ENCODE measurements around the gene DLX1. TPM values are rescaled to one million over a fixed set of nuclear protein-coding genes. Genes with fewer than 3 reads are reported as not detected.

Gene DLX1
- total and polyA plus RNA-seq, 2 donors (not counting 1 experiment from before 2014, with no cell fraction given), result 0.09 TPM; not detected in 1

DNA sequence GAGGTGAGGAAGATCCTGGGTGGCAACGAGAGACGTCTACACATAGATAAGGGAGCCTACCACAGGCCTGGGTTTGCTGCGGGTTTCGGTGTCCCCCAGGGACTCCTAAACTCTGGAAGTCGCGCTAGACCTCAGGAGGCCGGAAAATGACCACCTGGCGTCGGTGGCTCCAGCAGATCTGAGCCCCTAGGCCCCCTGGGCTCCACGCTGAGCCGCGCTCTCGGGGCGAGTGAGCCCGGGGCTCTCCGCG, 987 bp upstream of the DLX1 start:
- Histone ChIP-seq H3K4me1 (ENCODE audit: control insufficient read depth, extremely low read depth, insufficient read depth, low read length) (peaks cover 6% of the 10 kb centered on the region), H3K27ac (ENCODE audit: insufficient read depth, low read length) (no peak overlapping the region), H3K9ac (ENCODE audit: insufficient read depth, low read length) (no peak overlapping the region), H3K4me2 (ENCODE audit: extremely low read depth, insufficient read depth, low read length) (peak overlapping the region; percentile 83), H2AFZ (ENCODE audit: low read length) (no peak overlapping the region), H3K27me3 (ENCODE audit: control insufficient read depth, insufficient read depth, low read length) (peaks cover 75% of the 10 kb centered on the region), H3K79me2 (ENCODE audit: control insufficient read depth, insufficient read depth, low read length) (no peaks in the 10 kb centered on the region), H3K4me3 (replicated peaks in 1 of 4; ENCODE audit: control extremely low read depth in 1 of 4, insufficient read depth in 1 of 4, low read depth in 3 of 4, low read length in 4 of 4) (peak overlapping the region in 2 of 4 experiments; percentile 64 to 65), H3K36me3 (ENCODE audit: control insufficient read depth, insufficient read depth, low read length) (no peaks in the 10 kb centered on the region), H3K9me3 (ENCODE audit: control insufficient read depth, insufficient read depth, low read depth, low read length) (no peaks in the 10 kb centered on the region), H4K20me1 (ENCODE audit: control insufficient read depth, extremely low read depth, insufficient read depth, low read length) (no peaks in the 10 kb centered on the region)
- TF ChIP-seq EZH2 (IDR thresholded peaks at IDR 0.05; ENCODE audit: low read length, missing control alignments), result no peak
- TF ChIP-seq, protein P1, sequence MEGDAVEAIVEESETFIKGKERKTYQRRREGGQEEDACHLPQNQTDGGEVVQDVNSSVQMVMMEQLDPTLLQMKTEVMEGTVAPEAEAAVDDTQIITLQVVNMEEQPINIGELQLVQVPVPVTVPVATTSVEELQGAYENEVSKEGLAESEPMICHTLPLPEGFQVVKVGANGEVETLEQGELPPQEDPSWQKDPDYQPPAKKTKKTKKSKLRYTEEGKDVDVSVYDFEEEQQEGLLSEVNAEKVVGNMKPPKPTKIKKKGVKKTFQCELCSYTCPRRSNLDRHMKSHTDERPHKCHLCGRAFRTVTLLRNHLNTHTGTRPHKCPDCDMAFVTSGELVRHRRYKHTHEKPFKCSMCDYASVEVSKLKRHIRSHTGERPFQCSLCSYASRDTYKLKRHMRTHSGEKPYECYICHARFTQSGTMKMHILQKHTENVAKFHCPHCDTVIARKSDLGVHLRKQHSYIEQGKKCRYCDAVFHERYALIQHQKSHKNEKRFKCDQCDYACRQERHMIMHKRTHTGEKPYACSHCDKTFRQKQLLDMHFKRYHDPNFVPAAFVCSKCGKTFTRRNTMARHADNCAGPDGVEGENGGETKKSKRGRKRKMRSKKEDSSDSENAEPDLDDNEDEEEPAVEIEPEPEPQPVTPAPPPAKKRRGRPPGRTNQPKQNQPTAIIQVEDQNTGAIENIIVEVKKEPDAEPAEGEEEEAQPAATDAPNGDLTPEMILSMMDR (conservative IDR thresholded peaks at IDR 0.05 in 1 of 2, IDR thresholded peaks at IDR 0.05 in 1 of 2; ENCODE audit: low read depth in 1 of 2, low read length in 2 of 2), result no peak
- no peak for DNase-seq (ENCODE audit: low read depth in 2 of 2)

DNA sequence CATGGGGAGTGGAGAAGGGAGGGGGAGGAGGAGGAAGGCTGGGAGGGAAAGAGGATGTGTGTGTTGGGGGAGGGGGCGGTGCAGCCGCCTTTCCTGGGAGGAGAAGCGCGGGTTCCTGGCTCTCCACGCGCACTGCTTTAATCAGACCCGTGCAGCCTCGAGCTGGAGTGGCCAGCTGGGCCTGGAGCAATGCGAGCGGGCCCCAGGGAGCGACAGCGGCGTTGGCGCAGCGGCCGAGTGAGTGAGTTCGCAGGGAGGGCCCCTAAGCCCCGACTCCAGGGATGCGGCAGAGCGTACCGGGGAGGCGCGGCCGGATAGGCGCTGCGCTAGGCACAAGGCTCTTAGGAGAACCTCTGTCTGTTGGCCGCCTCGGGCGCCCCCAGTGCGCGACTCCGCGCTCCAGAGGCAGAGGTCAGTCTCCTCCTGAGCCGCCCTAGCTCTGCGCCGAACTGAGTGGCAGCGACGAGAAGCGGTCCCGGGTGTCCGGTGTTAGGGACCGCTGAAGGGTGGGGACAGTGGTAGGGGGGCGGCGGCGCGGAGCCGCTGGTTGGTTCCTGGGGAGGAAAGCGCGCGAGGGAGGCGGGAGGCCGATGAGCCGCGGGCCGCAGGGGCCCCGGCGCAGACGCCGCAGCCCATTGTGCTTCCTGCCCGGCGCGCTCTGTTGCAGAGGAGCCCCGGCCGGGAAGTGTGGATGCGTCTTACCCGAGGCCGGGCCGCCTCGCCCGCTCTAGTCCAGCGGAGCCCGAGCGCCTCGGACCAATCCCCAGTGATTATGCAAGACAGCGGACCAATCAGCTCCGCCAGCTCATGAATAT, 455 bp upstream of the DLX1 start:
- no peaks in the 10 kb centered on the region for H4K20me1 ChIP-seq (ENCODE audit: control insufficient read depth, extremely low read depth, insufficient read depth, low read length)
- peak; percentile 91 to 93 for DNase-seq (ENCODE audit: low read depth in 2 of 2)
- H3K9ac ChIP-seq (ENCODE audit: insufficient read depth, low read length), result peak overlapping the region; percentile 20
- peaks cover 6% of the 10 kb centered on the region for H3K4me1 ChIP-seq (ENCODE audit: control insufficient read depth, extremely low read depth, insufficient read depth, low read length)
- H3K27me3 ChIP-seq (ENCODE audit: control insufficient read depth, insufficient read depth, low read length), result peaks cover 81% of the 10 kb centered on the region
- H2AFZ ChIP-seq (ENCODE audit: low read length), result peak overlapping the region; percentile 55
- H3K36me3 ChIP-seq (ENCODE audit: control insufficient read depth, insufficient read depth, low read length), result no peaks in the 10 kb centered on the region
- H3K27ac ChIP-seq (ENCODE audit: insufficient read depth, low read length), result peak overlapping the region; percentile 8
- TF ChIP-seq, protein P1 (conservative IDR thresholded peaks at IDR 0.05 in 1 of 2, IDR thresholded peaks at IDR 0.05 in 1 of 2; ENCODE audit: low read depth in 1 of 2, low read length in 2 of 2), result no peak
- no peak for TF ChIP-seq EZH2 (IDR thresholded peaks at IDR 0.05; ENCODE audit: low read length, missing control alignments)
- H3K9me3 ChIP-seq (ENCODE audit: control insufficient read depth, insufficient read depth, low read depth, low read length), result no peaks in the 10 kb centered on the region
- peak overlapping the region; percentile 83 for H3K4me2 ChIP-seq (ENCODE audit: extremely low read depth, insufficient read depth, low read length)
- H3K4me3 ChIP-seq (replicated peaks in 1 of 4; ENCODE audit: control extremely low read depth in 1 of 4, insufficient read depth in 1 of 4, low read depth in 3 of 4, low read length in 4 of 4), result peak overlapping the region; percentile 47 to 65 (median 57)
- no peaks in the 10 kb centered on the region for H3K79me2 ChIP-seq (ENCODE audit: control insufficient read depth, insufficient read depth, low read length)

DNA sequence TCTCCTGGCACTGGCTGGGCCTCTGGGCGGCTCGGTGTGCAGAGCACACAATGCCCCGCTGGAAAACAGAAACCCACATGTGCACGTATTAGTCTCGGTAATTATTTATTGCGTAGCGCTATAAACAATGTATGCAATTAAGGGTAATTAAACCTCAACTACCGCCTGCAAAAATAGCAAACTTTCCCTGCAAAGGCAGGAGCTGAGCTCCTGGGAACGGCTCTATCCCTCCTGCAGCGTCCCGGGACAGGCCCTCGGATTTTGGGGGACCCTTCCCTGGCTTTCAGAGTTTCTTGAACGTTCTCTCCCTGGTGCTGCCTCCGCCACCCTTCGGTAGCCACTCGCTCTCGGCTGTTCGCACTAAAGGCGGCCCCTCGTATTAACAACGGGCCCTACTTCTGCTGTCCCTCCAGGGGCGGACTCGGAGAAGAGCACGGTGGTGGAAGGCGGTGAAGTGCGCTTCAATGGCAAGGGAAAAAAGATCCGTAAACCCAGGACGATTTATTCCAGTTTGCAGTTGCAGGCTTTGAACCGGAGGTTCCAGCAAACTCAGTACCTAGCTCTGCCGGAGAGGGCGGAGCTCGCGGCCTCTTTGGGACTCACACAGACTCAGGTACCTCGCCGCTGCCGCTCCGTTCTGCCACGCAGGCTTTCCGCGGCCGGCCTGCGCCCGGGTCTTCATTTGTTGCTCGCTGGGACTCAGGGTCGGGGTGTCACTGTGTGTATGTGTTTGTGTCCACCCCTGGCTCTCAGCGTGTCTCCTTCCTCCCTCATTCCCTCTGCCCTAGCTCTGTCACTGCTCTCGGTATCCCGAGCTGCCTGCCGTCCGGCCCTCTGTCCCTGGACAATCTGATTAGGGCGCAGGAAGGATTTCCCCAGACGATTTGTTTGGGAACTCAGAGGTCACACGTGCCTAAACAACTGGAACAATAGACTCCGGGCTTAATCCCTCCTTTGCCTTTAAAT, 1.2 kb downstream of the DLX1 start:
- Histone ChIP-seq H3K36me3 (ENCODE audit: control insufficient read depth, insufficient read depth, low read length) (no peaks in the 10 kb centered on the region), H3K4me3 (replicated peaks in 1 of 4; ENCODE audit: control extremely low read depth in 1 of 4, insufficient read depth in 1 of 4, low read depth in 3 of 4, low read length in 4 of 4) (peak overlapping the region in 1 of 4 experiments; percentile 64), H2AFZ (ENCODE audit: low read length) (no peak overlapping the region), H4K20me1 (ENCODE audit: control insufficient read depth, extremely low read depth, insufficient read depth, low read length) (no peaks in the 10 kb centered on the region), H3K27me3 (ENCODE audit: control insufficient read depth, insufficient read depth, low read length) (peaks cover 86% of the 10 kb centered on the region), H3K4me2 (ENCODE audit: extremely low read depth, insufficient read depth, low read length) (peak overlapping the region; percentile 81), H3K27ac (ENCODE audit: insufficient read depth, low read length) (no peak overlapping the region), H3K79me2 (ENCODE audit: control insufficient read depth, insufficient read depth, low read length) (no peaks in the 10 kb centered on the region), H3K9me3 (ENCODE audit: control insufficient read depth, insufficient read depth, low read depth, low read length) (no peaks in the 10 kb centered on the region), H3K4me1 (ENCODE audit: control insufficient read depth, extremely low read depth, insufficient read depth, low read length) (peaks cover 6% of the 10 kb centered on the region), H3K9ac (ENCODE audit: insufficient read depth, low read length) (no peak overlapping the region)
- DNase-seq (ENCODE audit: low read depth in 2 of 2), result no peak
- TF ChIP-seq EZH2 (IDR thresholded peaks at IDR 0.05; ENCODE audit: low read length, missing control alignments), result peak; percentile 60
- TF ChIP-seq, protein P1 (conservative IDR thresholded peaks at IDR 0.05 in 1 of 2, IDR thresholded peaks at IDR 0.05 in 1 of 2; ENCODE audit: low read depth in 1 of 2, low read length in 2 of 2), result no peak

Measured in fibroblast of lung (primary cell).